Neuronal stem cell (in vitro differentiated cells): ENCODE results near the gene SMYD3.

Source experiments
- DNase-seq: peaks from one replicate; pipeline ENCODE4 v3.0.0-alpha.2; 2013; ENCODE audit warnings: low spot score
- H2AFZ ChIP-seq: one replicate; pipeline ENCODE4 v1.6.1; 2013; ENCODE audit warnings: mild to moderate bottlenecking, low read length, inconsistent platforms
- H2AK5ac ChIP-seq: 2 replicates; pipeline ENCODE4 v1.6.1; 2013; ENCODE audit warnings: low read depth, mild to moderate bottlenecking, inconsistent platforms, low read length, moderate library complexity, mixed read lengths
- H2BK120ac ChIP-seq: 2 replicates; pipeline ENCODE4 v1.6.1; 2013; ENCODE audit warnings: low read depth, mild to moderate bottlenecking, inconsistent platforms, low read length, moderate library complexity, mixed read lengths
- H2BK12ac ChIP-seq: one replicate; pipeline ENCODE4 v1.6.1; 2013; ENCODE audit warnings: low read length, inconsistent platforms
- H2BK15ac ChIP-seq: 2 replicates; pipeline ENCODE4 v1.6.1; 2013; ENCODE audit warnings: mild to moderate bottlenecking, low read length, inconsistent platforms, mixed read lengths
- H2BK5ac ChIP-seq: one replicate; pipeline ENCODE4 v1.6.1; 2013; ENCODE audit warnings: inconsistent platforms, mild to moderate bottlenecking, low read length, moderate library complexity
- H3K14ac ChIP-seq: one replicate; pipeline ENCODE4 v1.6.1; 2013; ENCODE audit warnings: low read length, inconsistent platforms
- H3K18ac ChIP-seq: 2 replicates; pipeline ENCODE4 v1.6.1; 2013; ENCODE audit warnings: low read length, inconsistent platforms
- H3K23ac ChIP-seq: 2 replicates; pipeline ENCODE4 v1.6.1; 2013; ENCODE audit warnings: low read depth, mild to moderate bottlenecking, mixed read lengths, low read length, inconsistent platforms; ENCODE audit not compliant: poor library complexity
- H3K27ac ChIP-seq: replicated peaks from 3 replicates; pipeline ENCODE4 v1.5.1; 2013; ENCODE audit warnings: low read length, inconsistent platforms
- H3K27me3 ChIP-seq, 3 experiments: 2 replicates each; pipeline ENCODE4 v1.6.1; 2013; ENCODE audit warnings: low read length in 3 of 3, mild to moderate bottlenecking in 2 of 3, inconsistent platforms in 1 of 3, low read depth in 1 of 3, mixed read lengths in 1 of 3, moderate library complexity in 1 of 3; ENCODE audit not compliant: control insufficient read depth in 3 of 3, insufficient read depth in 3 of 3
- H3K36me3 ChIP-seq, 2 donors: replicated peaks in 1 of 2; 2 replicates each; pipeline ENCODE4 v1.6.1; 2013; ENCODE audit warnings: low read length in 2 of 2; ENCODE audit not compliant: control insufficient read depth in 2 of 2, insufficient read depth in 2 of 2
- H3K4ac ChIP-seq: 2 replicates; pipeline ENCODE4 v1.6.1; 2013; ENCODE audit warnings: inconsistent platforms, mild to moderate bottlenecking, low read length, moderate library complexity
- H3K4me1 ChIP-seq, 2 donors: 1 replicate in 1 of 2; 2 replicates in 1 of 2; pipeline ENCODE4 v1.6.1; 2013; ENCODE audit warnings: low read length in 2 of 2, low read depth in 1 of 2; ENCODE audit not compliant: control insufficient read depth in 2 of 2, insufficient read depth in 1 of 2
- H3K4me2 ChIP-seq: one replicate; pipeline ENCODE4 v1.6.1; 2013; ENCODE audit warnings: mild to moderate bottlenecking, low read length, inconsistent platforms; ENCODE audit not compliant: insufficient read depth, poor library complexity, severe bottlenecking
- H3K4me3 ChIP-seq, 2 donors: 2 replicates each; pipeline ENCODE4 v1.5.1; 2013; ENCODE audit warnings: low read length in 2 of 2, mild to moderate bottlenecking in 2 of 2, inconsistent platforms in 1 of 2, moderate library complexity in 1 of 2
- H3K79me1 ChIP-seq: one replicate; pipeline ENCODE4 v1.6.1; 2013; ENCODE audit warnings: low read depth, mild to moderate bottlenecking, inconsistent platforms, low read length, moderate library complexity
- H3K9ac ChIP-seq: one replicate; pipeline ENCODE4 v1.6.1; 2013; ENCODE audit warnings: mild to moderate bottlenecking, low read depth, low read length, inconsistent platforms; ENCODE audit not compliant: poor library complexity
- H3K9me3 ChIP-seq, 2 donors: replicated peaks in 1 of 2; 2 replicates each; pipeline versions ENCODE3 to v1.6.1; 2013; ENCODE audit warnings: low read length in 2 of 2, mild to moderate bottlenecking in 2 of 2, inconsistent platforms in 1 of 2, low read depth in 1 of 2, mixed read lengths in 1 of 2, moderate library complexity in 1 of 2; ENCODE audit not compliant: control insufficient read depth in 2 of 2, insufficient read depth in 1 of 2
- H4K8ac ChIP-seq: one replicate; pipeline ENCODE4 v1.6.1; 2013; ENCODE audit warnings: low read depth, mild to moderate bottlenecking, inconsistent platforms, low read length, moderate library complexity
- H4K91ac ChIP-seq: one replicate; pipeline ENCODE4 v1.6.1; 2013; ENCODE audit warnings: low read length, low read depth, mild to moderate bottlenecking, inconsistent platforms; ENCODE audit not compliant: poor library complexity
- WGBS, 2 donors: extraction: QIAGEN DNeasy Blood & Tissue Kit; methylation state at CpG; one replicate each; pipeline ENCODE4 v1.1.7; 2013; ENCODE audit warnings: missing lambda C conversion rate in 2 of 2, mixed read lengths in 1 of 2; ENCODE audit not compliant: insufficient read length in 2 of 2, insufficient replicate concordance in 1 of 2; ENCODE audit errors: extremely low coverage in 2 of 2; 5-methylcytosine and 5-hydroxymethylcytosine counted together

Gene SMYD3

GRCh38 chr1:245827301-245827700, 679.8 kb downstream of the SMYD3 start:
- no peak overlapping the region for H3K4me3 ChIP-seq
- H4K91ac ChIP-seq, result no peak overlapping the region
- DNase-seq, result no peak
- no peak overlapping the region for H2BK15ac ChIP-seq
- peaks cover 0 to 3% of the 10 kb centered on the region in 2 donors for H3K4me1 ChIP-seq
- no peak overlapping the region for H2AK5ac ChIP-seq
- H2BK5ac ChIP-seq, result peak overlapping the region; percentile 69
- no peak overlapping the region for H3K18ac ChIP-seq
- H3K14ac ChIP-seq, result no peak overlapping the region
- no peak overlapping the region for H2BK12ac ChIP-seq
- no peak overlapping the region for H3K4me2 ChIP-seq
- H3K9ac ChIP-seq, result no peak overlapping the region
- H3K27me3 ChIP-seq, result no peaks in the 10 kb centered on the region
- H3K4ac ChIP-seq, result no peak overlapping the region
- WGBS, 2 donors, result no CpG with 5 or more reads among the region's 10 CpGs
- no peak overlapping the region for H4K8ac ChIP-seq
- H3K36me3 ChIP-seq, result no peaks in the 10 kb centered on the region
- peaks cover 2 to 4% of the 10 kb centered on the region in 2 donors for H3K9me3 ChIP-seq
- no peak overlapping the region for H3K23ac ChIP-seq
- no peak overlapping the region for H2BK120ac ChIP-seq
- no peak overlapping the region for H3K27ac ChIP-seq
- no peaks in the 10 kb centered on the region for H3K79me1 ChIP-seq
- H2AFZ ChIP-seq, result no peak overlapping the region

- no peak for DNase-seq
- peaks cover 0 to 3% of the 10 kb centered on the region in 2 donors for H3K4me1 ChIP-seq
- H3K4ac ChIP-seq, result no peak overlapping the region
- no CpG with 5 or more reads among the region's 13 CpGs for WGBS, 2 donors
- no peak overlapping the region for H3K4me2 ChIP-seq
- H3K23ac ChIP-seq, result no peak overlapping the region
- no peaks in the 10 kb centered on the region for H3K36me3 ChIP-seq
- H3K27me3 ChIP-seq, result no peaks in the 10 kb centered on the region
- H4K91ac ChIP-seq, result no peak overlapping the region
- H2BK5ac ChIP-seq, result no peak overlapping the region
- no peak overlapping the region for H4K8ac ChIP-seq
- H3K9ac ChIP-seq, result no peak overlapping the region
- H2AFZ ChIP-seq, result no peak overlapping the region
- H3K18ac ChIP-seq, result no peak overlapping the region
- peaks cover 2 to 4% of the 10 kb centered on the region in 2 donors for H3K9me3 ChIP-seq
- no peak overlapping the region for H3K14ac ChIP-seq
- no peak overlapping the region for H3K4me3 ChIP-seq
- no peak overlapping the region for H2AK5ac ChIP-seq
- H2BK12ac ChIP-seq, result no peak overlapping the region
- H3K79me1 ChIP-seq, result no peaks in the 10 kb centered on the region
- no peak overlapping the region for H2BK120ac ChIP-seq
- no peak overlapping the region for H2BK15ac ChIP-seq
- H3K27ac ChIP-seq, result no peak overlapping the region
Observed at GRCh38 chr1:245825128-245825901, 681.8 kb downstream of the SMYD3 start.

- Histone ChIP-seq H3K9me3 (peaks cover 2 to 4% of the 10 kb centered on the region in 2 donors), H2AFZ (peak overlapping the region; percentile 8), H2BK15ac (no peak overlapping the region), H3K4ac (no peak overlapping the region), H2AK5ac (no peak overlapping the region), H4K8ac (no peak overlapping the region), H3K27me3 (no peaks in the 10 kb centered on the region), H2BK120ac (no peak overlapping the region), H3K9ac (no peak overlapping the region), H3K79me1 (no peaks in the 10 kb centered on the region), H2BK5ac (no peak overlapping the region), H3K23ac (no peak overlapping the region), H3K14ac (no peak overlapping the region), H3K36me3 (no peaks in the 10 kb centered on the region), H2BK12ac (no peak overlapping the region), H4K91ac (no peak overlapping the region), H3K4me3 (no peak overlapping the region), H3K18ac (no peak overlapping the region), H3K4me2 (no peak overlapping the region), H3K4me1 (peaks cover 0 to 3% of the 10 kb centered on the region in 2 donors), H3K27ac (no peak overlapping the region)
- WGBS, 2 donors, result no CpG with 5 or more reads among the region's 13 CpGs
- no peak for DNase-seq
Observed at GRCh38 chr1:245823408-245824147, 683.5 kb downstream of the SMYD3 start.

GRCh38 chr1:245822996-245823395, 684.1 kb downstream of the SMYD3 start:
- no CpG with 5 or more reads among the region's 11 CpGs for WGBS, 2 donors
- peaks cover 2 to 4% of the 10 kb centered on the region in 2 donors for H3K9me3 ChIP-seq
- no peak overlapping the region for H3K4me3 ChIP-seq
- H2AFZ ChIP-seq, result peak overlapping the region; percentile 8
- no peaks in the 10 kb centered on the region for H3K27me3 ChIP-seq
- H3K14ac ChIP-seq, result no peak overlapping the region
- no peak overlapping the region for H3K18ac ChIP-seq
- H4K8ac ChIP-seq, result no peak overlapping the region
- no peak overlapping the region for H2BK15ac ChIP-seq
- no peaks in the 10 kb centered on the region for H3K36me3 ChIP-seq
- H3K79me1 ChIP-seq, result no peaks in the 10 kb centered on the region
- no peak overlapping the region for H3K9ac ChIP-seq
- no peak overlapping the region for H3K23ac ChIP-seq
- H3K27ac ChIP-seq, result no peak overlapping the region
- H2AK5ac ChIP-seq, result no peak overlapping the region
- H3K4ac ChIP-seq, result no peak overlapping the region
- H3K4me1 ChIP-seq, result peaks cover 0 to 3% of the 10 kb centered on the region in 2 donors
- no peak for DNase-seq
- no peak overlapping the region for H2BK5ac ChIP-seq
- H3K4me2 ChIP-seq, result no peak overlapping the region
- no peak overlapping the region for H4K91ac ChIP-seq
- H2BK120ac ChIP-seq, result no peak overlapping the region
- H2BK12ac ChIP-seq, result no peak overlapping the region
